Stimulated activated CD8-positive, alpha-beta memory T cell treated with anti-CD3 and anti-CD28 coated beads, Interleukin-4, amount 100 ng/mL, for 1 hour (primary cell): Measurements from ENCODE around the gene SSC4D.
"Not testable (repeated sequence)": the region's sequence is repeated elsewhere in the genome, so short reads cannot be mapped to it uniquely, and the experiment has no call there.

Experiments used
- DNase-seq, 2 donors: peaks; one replicate each; pipeline ENCODE4 v3.0.0-alpha.2; 2020; ENCODE audit warnings: low read depth in 2 of 2, low spot score in 1 of 2

Gene SSC4D

DNA sequence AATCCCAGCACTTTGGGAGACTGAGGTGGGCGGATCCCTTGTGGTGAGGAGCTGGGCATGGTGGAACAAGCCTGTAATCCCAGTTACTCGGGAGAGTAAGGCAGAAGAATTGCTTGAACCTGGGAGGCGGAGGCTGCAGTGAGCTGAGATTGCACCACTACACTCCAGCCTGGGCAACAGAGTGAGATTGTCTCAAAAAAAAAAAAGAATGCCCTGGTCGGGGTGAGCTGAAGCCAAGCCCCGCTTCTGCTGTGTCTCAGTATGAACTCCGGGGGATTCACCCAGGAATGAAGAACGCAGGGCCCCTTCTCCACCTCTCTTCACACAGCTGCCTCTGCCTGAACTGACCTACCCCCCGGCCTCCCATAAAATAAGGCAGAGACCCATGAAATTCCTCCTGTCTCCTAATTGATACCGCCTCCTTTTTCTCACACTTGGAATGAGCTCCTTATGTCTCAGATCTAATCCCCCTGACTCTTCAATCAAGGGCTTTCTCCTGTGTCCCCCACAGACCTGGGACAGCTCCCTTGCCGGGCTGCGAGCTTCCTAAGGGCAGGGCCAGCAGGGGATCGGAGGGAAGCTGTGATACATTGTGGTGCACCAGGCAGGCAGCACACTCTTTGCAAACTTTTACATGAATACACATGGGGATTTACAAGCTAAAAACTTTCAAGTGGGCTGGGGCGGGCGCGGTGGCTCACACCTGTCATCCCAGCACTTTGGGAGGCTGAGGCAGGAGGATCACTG lies 14.3 kb upstream of the SSC4D start:
- DNase-seq, result no peak

DNA sequence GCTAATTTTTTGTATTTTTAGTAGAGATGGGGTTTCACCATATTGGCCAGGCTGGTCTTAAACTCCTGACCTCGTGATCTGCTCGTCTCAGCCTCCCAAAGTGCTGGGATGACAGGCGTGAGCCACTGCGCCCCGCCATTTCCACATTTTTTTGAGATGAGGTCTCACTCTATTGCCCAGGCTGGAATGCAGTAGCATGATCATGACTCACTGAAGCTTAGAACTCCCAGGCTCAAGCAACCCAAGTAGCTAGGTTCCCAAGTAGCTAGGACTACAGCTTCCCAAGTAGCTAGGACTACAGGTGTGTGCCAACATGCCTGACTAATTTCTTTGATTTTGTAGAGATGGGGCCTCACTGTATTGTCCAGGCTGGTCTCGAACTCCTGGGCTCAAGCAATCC lies 11.6 kb upstream of the SSC4D start:
- not testable (repeated sequence) for DNase-seq

DNA sequence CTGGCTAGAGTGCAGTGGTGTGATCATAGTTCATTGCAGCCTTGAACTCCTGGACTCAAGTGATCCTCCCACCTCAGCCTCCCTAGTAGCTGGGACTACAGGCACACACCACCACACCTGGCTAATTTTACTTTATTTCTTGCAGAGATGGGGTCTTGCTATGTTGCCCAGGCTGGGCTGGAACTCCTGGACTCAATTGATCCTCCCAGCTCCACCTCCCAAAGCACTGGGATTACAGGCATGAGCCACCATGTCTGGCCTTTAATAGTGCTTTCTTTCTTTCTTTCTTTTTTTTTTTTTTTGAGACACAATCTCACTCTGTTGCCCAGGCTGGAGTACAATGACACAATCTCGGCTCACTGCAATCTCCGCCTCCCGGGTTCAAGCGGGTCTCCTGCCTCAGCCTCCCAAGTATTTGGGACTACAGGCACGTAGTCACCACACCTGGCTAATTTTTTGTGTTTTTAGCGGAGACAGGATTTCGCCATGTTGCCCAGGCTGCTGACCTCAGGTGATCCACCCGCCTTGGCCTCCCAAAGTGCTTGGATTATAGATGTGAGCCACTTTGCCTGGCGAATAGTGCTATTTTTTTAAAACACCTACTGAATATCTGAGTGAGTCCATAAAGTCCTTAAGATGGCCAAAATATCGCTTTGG lies 8.3 kb upstream of the SSC4D start:
- not testable (repeated sequence) for DNase-seq

DNA sequence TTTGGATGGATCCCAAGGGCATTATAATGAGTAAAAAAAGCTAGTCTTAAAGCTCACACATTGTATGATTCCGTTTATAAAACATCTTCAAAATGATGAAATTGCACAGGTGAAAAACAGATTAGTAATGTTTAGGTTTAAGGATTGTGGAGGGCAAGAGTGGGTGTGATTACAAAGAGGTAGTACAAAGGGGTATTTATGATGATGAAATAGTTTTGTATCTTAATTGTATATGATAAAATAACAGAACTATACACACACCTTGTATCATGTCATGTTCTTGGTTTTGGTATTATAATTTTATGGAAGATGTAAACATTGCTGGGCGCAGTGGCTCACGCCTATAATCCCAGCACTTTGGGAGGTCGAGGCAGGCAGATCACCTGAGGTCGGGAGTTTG lies 2.8 kb upstream of the SSC4D start:
- DNase-seq, result no peak

DNA sequence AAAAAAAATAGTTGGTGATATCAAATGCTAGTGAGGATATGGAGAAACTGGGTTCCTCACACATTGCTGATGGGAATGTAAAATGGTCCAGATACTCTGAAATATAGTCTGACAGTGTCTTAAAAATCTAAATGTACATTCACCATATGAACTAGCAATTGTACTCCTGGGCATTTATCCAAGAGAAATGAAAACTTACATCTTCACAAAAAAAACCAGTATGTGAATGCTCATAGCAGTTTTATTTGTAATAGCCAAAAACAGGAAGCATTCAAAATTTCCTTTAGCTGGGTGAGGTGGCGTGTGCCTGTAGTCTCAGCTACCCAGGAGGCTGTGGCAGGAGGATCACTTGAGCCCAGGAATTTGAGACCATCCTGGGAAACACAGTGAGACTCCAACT lies 2.1 kb upstream of the SSC4D start:
- no peak for DNase-seq

DNA sequence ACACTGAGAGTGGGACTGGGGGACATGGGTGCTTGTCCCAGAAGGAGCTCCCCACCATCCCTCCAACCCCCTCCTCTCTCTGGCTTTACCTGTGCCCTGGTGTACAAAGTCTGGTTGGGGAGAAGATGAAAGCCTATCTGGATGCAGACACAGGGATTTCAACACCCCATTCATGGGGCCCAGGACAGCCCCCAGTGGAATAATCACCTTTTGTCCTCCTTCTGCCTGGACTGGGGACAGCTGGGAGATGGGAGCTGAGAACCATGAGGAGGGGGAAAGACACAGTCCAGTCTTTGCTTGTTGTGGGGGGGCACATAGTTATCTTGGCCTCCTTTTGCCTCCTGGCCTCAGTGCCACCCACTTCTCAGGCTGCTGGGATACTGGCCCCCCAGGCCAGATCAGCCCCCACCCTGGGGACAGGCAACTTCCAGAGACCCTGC lies 1.4 kb downstream of the SSC4D start:
- no peak for DNase-seq

DNA sequence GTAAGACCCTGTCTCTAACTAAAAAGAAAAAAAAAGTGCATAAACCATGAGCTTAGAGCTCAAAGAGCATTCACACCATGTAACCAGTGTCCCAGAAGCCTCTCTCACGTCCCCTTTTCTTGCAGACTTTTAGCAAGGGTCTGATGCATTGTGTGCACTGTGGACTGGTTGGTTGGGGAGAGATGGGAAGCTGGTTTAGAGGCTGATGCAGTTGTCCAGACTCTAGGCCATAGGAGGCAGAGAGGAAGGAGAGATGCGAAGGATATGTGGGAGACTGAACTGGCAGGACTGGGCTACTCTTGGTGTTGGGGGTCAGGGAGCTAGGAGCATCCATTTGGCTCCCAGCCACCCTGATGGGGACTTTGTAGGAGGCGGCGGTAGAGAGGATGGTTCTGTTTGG lies 1.8 kb downstream of the SSC4D start:
- DNase-seq, result no peak

DNA sequence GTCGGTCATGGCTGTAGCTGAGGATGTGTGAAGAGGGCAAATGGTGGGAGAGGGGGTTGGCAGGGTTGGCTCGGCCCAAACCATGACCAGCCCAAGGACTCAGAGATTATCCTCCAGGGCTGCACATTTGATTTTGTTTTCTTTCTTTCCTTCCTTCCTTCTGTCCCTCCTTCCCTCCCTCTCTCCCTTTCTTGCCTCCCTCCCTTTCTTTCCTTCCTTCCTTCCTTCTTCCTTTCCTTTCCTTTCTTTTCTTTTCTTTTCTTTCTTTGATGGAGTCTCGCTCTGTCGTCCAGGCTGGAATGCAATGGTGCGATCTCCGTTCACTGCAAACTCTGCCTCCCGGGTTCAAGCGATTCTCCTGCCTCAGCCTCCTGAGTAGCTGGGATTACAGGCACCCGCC lies 3.8 kb downstream of the SSC4D start:
- DNase-seq, result no peak

DNA sequence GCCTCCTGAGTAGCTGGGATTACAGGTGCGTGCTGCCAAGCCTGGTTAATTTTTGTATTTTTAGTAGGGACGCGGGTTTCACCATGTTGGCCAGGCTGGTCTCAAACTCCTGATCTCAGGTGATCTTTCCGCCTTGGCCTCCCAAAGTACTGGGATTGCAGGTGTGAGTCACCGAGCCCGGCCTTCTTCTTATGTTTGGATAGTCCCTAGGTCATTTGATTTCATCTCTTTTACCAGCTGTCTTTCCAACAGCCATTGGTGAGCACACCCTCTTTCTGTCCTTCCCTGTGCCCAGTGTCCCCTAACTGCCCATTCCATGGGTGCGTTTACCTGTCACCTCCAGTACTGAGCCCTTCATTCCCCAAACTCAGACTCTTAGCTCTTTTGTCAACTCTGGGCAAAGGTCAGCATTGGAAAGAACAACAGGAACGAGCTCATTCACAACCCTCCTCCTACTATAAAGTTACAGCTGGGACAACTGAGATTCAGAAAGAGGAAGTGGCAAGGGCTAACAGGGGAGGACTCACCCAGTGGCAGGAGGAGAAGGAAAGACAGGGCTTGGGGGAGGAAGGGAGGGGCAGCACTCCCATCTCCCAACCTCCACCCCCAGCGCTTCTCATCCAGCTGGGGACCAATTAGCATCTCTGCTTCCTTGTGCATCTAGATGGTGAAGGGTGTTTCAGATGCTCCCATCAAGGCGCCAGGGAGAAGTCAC lies 5.6 kb downstream of the SSC4D start:
- DNase-seq, result no peak

DNA sequence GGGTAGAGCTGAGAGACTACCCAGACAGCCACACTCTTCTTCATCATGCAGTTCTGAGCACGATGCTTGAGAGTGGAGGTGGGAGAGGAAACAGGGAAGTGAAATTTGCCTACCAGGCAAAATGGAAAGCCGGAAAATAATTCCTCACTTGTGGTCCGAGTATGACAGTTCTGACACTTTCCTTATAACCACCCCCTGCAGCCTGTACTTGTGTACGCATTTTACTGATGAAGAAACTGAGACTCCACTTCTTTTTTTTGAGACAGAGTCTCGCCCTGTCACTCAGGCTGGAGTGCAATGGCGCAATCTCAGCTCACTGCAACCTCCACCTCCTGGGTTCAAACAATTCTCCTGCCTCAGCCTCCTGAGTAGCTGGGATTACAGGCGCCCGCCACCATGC lies 6.4 kb downstream of the SSC4D start:
- DNase-seq, result not testable (repeated sequence)

DNA sequence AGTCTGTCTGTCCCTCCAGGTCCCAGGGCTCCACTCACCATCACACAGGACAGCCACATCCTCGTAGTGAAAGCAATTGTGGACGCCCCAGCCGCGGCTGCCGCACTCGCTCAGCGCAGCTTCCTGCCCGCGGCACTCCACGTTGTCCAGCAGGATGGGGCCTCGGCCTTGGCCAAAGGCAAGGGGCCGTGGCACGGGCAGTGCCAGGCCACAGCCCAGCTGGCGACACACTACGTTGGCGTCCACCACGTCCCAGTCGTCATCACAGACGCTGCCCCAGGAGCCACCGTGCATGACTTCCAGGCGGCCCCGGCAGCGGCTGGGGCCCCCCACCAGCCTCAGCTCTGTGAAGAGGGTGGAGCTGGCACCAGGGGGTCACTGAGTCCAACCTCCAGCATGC lies 9.2 kb downstream of the SSC4D start:
- DNase-seq, result no peak

DNA sequence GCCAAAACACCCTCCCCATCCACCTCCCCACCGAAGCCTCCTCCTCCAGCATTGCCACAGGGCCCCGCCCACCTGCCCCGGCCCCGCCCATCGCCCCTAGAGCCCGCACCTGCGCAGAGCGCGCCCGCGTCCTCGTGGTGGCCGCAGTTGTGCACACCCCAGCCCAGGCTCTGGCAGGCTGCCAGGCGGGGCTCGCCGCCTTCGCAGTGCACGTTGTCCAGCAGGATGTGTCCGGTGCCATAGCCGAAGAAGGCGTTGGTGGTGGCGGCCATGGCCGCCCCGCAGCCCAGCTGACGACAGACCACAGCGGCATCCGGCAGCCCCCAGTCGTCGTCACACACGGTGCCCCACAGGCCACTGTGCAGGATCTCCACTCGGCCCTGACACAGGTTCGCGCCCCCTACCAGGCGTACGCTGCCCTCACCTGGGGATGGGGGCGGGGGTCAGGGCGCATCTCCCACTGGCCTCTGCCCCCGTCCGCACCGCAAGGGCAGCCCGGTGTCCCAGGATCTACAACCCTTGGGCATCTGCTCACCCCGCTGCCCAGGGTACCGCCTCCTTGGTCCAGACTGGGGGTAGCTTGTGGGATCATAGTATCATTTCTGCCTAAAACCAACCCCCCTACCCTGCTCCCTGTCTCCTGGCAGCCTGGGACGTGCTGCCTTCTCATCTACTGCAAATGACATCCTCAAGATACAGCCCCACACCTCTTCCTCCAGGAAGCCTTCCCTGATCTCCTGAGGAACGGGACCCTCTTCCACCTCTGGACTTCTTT lies 11.9 kb downstream of the SSC4D start:
- peak; percentile 59 to 66 for DNase-seq

DNA sequence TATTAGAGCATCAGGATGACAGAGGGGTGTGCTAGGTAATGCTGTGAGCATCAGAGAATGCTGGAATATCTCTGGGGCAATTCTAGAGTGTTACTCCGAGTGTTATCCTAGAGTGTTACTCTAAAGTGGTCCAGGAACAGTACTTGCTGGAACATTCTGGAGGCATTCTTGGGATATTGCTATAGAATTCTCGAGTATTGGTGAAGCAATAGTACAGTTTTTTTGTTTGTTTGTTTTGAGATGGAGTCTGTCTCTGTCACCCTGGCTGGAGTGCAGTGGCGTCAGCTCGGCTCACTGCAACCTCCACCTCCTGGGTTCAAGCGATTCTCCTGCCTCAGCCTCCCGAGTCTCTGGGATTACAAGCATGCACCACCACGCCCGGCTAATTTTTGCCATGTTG lies 12.6 kb downstream of the SSC4D start:
- no peak for DNase-seq

DNA sequence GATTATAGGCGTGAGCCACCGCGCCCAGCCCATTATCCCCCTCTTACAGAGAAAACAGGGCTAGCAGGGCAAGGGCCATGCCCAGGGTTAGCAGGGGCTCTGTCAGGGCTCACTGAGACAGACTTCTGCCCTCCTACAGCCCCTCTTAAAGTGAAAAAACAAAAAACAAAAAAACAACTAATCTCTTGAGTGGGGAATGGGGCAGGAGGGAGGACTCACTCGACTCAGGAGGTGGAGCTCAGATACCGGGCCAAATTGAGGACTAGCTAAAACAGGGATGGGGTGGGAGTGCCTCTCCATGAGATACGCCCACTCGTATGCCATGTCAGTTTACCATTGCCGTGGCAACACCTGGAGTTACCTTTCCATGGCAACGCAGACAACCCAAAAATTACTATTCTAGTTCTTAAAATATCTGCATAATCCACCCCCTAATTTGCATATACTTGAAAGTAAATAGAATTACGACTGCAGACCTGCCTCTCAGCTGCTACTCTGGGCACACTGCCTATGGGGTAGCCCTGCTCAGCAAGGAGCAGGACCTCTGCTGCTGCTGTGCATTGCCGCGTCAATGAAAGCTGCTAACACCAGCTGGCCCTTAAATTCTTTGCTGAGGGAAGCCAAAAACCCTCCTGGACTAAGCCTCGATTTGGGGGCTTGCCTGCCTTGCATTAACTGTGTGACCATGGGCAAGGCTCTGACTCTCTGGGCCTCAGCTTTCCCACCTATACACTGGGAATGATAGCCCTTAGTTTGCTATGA lies 13.4 kb downstream of the SSC4D start:
- DNase-seq, result no peak

DNA sequence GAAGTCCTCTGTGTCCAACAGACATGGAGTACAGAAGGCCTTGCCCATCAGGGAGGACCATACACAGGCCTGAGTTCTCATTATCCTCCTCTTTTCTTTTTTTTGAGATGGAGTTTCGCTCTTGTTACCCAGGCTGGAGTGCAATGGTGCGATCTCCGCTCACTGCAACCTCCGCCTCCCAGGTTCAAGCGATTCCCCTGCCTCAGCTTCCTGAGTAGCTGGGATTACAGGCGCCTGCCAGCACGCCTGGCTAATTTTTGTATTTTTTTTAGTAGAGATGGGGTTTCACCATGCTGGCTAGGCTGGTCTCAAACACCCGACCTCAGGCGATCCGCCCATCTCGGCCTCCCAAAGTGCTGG lies 13.9 kb downstream of the SSC4D start:
- not testable (repeated sequence) for DNase-seq

DNA sequence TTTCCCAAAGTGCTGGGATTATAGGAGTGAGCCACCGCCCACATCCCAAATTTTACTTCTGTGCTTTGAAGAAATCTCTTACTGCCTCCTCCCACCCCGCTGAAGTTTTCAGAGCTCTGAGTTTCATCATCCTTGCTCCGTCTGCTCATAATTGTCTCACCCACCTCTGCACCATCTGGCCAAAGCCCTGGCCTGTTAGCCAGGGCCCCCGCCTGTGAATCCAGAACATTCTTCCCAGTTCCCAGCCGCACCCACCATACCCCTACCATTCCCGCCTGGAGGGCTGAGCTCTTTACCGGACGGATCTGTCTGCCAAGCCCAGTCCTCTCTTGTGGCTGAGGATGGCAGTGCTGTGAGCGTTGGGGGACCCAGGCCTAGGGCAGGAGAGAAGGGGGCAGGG lies 14.5 kb downstream of the SSC4D start:
- DNase-seq, result no peak

DNA sequence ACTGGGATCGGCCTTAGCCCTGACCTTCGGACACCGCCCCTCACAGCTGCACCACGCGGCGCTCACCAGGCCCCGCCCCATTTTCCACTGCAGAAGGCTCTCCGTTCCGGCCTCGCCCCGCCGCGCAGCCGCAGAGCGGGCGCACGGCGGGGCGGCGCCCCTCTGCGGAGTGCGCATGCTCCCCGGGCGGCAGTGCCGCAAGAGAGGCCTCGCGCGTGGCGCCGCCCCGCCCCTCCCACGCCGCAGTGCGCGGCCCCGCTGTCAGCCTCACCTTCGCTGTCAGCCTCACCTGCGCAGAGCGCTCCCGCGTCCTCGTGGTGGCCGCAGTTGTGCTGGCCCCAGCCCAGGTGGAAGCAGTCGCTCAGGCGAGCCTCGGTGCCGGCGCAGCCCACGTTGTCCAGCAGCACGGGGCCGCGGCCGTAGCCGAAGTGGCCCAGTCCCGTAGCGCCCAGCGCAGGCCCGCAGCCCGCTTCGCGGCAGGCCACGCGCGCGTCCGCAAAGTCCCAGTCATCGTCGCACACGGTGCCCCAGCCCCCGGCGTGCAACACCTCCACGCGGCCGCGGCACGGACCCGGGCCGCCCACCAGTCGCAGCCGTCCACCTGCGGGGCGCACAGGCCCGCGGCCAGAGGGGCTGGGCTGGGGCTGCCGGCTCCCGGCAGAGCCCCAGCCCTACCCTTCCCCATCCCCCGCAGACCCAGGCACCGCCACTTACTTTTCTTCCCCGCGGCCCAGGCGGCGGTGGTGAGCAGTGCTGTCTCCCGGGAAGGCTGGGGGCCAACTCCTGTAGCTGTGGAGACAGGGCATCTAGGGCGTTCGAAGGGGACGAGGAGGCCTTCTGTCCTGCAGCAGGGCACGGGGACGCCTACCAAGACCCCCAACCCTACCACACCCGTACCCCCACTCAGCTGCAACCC lies 16.1 kb downstream of the SSC4D start:
- peak; percentile 70 to 82 for DNase-seq

DNA sequence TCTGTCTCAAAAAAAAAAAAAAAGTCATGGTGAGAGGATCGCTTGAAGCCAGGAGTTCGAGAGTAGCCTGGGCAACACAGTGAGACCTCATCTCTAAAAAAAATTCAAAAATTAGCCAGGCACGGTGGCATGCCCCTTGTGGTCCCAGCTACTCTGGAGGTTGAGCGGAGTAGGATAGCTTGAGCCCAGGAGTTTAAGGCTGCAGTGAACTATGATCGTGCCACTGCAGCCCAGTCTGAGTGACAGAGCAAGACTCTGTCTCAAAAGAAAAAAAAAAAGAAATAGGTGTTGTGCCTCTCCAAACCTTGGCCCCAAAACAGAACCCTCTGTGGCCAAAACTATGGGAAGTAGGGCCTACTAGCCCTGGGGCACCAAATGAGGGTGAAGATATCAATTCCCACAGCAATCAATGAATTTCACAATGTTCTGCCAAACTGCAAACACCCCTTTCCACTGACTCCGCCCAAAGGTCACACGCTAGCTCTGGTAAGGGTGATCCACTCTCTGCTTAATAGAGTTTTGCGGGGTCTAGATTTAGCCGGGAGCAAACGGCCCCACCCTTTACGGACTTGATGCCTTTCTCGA lies 16.9 kb downstream of the SSC4D start:
- DNase-seq, result no peak

DNA sequence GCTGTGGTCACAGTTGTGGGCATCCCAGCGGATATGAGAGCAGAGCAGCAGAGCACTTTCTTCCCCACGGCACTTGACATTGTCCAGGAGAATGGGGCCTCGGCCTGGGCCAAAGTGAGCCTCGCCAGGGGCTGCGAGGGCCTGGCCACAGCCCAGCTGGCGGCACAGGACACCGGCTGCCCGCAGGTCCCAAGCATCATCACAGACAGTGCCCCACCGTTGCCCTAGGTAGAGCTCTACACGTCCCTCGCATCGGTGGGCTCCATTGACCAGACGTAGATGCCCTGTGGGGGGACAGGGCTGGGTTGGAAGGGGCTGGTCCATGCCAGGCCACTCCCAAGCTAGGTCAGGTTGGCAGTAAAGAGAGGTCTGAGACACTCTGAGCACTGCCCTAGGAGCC lies 19.4 kb downstream of the SSC4D start:
- no peak for DNase-seq
